Endothelial cell of umbilical vein (primary cell): ENCODE measurements around the gene SYNM.

Experiments used
- CTCF ChIP-seq, 2 donors: IDR thresholded peaks; 1 replicate in 1 of 2; 2 replicates in 1 of 2; pipeline ENCODE4 v1.5.1; 2011; ENCODE audit warnings: low read length in 2 of 2, mild to moderate bottlenecking in 2 of 2, moderate library complexity in 2 of 2, control low read depth in 1 of 2, inconsistent platforms in 1 of 2, low read depth in 1 of 2; ENCODE audit not compliant: insufficient read depth in 1 of 2; ENCODE audit errors: extremely low read depth in 1 of 2
- GATA2 ChIP-seq: IDR thresholded peaks from 2 replicates; pipeline ENCODE4 v1.7.0; 2011; ENCODE audit warnings: low read depth, mild to moderate bottlenecking, moderate library complexity, mixed read lengths, low read length; ENCODE audit not compliant: insufficient read length, insufficient read depth
- POLR2A ChIP-seq: IDR thresholded peaks from 2 replicates; pipeline ENCODE4 v1.6.1; 2012; ENCODE audit warnings: low read depth, mild to moderate bottlenecking, control low read depth, low read length
- POLR2AphosphoS5 ChIP-seq: IDR thresholded peaks from 2 replicates; pipeline ENCODE4 v1.6.1; 2012; ENCODE audit warnings: low read depth, mild to moderate bottlenecking, control low read depth, low read length, moderate library complexity; ENCODE audit not compliant: insufficient read depth

- TF ChIP-seq CTCF (IDR thresholded peaks at IDR 0.05; ENCODE audit: extremely low read depth in 1 of 2, insufficient read depth in 1 of 2, low read depth in 1 of 2, low read length in 2 of 2) (no peak), POLR2AphosphoS5 (no peak), GATA2 (no peak), POLR2A (no peak)
These were observed 3.4 kb upstream of the SYNM start for GRCh38 chr15:99101501-99101900.
